Renal pelvis (tissue), 4 donors: ENCODE results near the gene VRK3. TPM values are rescaled to one million over a fixed set of nuclear protein-coding genes. Genes with fewer than 3 reads are reported as not detected.
"Not testable (repeated sequence)": the region's sequence is repeated elsewhere in the genome, so short reads cannot be mapped to it uniquely, and the experiment has no call there.

Experiments
- DNase-seq: peaks from one replicate; pipeline ENCODE4 v3.0.0-alpha.2; 2013
- polyA plus RNA-seq, 3 donors: library from polyadenylated mRNA; unstranded; fragments of 120-200 nt; gene quantifications; one replicate each; pipeline ENCODE4 v1.2.1, GENCODE V29; 2013; ENCODE audit not compliant: insufficient read length in 3 of 3

The VRK3 gene
- polyA plus RNA-seq, 3 donors, result 49.7 to 55.3 (median 53.1) TPM

DNA sequence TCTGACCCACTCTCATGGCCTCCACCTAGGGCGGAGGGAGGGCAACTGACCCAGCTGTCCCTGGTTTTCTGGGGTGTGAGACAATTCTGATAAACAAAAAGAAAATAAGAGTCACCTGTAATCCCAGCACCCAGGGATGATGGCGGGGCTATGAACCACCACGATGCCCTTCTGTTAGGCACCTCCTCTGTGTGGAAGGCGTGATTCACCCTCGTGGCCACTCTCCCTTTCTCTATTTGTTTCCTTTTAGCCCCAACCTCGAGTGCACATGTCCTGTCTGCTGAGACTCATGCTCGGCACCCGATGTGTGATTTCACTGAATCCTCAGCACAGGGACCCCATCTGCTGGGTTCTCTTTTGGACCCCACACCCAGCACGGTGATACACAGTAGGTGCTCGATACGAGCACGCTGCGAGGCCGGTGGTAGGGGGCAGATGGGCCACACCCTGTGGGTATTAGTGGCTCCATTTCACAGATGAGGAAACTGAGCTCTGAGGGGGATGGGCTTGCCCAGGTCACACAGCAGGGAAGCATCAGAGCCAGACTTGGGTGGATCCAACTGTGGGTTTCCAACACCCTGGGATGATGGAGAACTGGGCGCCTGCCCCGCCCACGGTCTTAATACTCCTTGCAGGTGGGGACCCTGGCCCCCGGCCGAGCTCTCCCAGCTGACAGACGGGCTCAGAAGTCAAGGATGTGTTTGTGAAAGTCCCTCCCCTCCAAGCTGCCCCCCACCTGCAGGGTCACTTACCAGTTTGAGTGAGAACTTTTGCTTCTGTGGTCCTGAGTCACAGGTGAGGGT lies 24.9 kb downstream of the VRK3 start:
- no peak for DNase-seq

DNA sequence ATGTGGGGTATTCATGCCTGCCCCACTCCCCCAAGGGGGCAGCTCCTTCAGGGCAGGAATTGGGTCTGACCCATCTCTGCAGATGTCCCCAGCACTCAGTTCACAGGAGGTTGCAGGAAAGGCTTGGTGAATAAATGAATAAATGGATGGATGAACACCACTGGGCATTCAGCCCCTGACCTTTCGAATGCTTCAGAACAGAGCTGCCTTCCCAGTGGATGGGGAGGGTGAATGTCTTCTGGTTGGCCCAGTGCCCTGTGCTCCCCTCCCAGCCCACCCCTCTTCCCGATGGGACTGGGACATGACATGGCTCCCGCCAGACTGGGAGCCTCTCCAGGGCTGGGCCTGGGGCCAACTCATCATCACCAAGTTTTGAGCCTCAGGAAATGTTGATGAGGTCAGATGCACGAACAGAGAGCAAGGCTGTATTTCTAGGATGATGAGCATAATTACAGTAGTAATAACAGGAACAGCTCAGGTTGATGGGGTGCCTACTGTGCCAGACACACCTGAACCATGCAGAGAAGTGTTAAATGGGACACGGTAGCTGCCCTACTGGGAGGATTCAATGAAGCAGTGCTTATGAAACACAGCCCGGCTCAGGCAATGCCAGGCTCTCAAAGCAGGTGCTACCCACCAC lies 25.7 kb downstream of the VRK3 start:
- no peak for DNase-seq

DNA sequence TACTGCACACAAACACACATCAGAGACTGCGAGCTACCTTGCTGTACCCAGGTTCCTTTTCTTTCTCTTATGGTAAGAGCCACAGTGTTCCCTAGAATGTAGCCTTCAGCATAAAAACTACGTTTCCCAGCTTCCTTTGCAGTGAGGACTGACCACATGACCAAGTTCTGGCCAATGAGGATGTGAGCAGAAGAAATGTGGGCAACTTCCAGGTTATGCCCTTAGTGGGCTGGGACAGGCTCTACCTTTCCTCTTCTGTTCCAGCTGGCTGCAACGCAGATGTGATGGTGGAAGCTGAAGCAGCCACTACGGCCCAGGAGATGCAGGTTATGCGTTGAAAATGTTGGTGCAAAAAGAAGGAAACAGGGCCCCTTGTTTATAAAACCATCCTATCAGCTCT lies 27.5 kb downstream of the VRK3 start:
- peak; percentile 15 for DNase-seq

DNA sequence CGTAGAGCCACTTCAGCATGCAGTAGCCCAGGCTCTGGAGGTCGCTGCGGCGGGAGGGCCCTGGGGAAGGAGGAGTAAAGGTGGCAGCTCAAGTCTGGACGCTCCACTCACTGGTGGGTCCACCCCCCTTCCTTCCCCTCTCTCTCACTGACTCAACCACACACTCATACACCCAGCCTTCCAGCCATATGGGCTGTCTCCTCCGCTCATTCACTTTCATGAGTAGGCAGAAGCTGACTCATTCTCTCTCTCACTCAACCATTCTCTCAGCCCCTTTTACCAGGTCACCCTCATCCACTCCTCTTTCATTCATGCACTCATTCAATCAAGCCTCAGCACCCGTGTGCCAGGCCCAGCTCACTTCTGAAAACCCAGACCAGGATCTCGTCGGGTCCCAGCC lies 36.7 kb downstream of the VRK3 start:
- DNase-seq, result no peak

DNA sequence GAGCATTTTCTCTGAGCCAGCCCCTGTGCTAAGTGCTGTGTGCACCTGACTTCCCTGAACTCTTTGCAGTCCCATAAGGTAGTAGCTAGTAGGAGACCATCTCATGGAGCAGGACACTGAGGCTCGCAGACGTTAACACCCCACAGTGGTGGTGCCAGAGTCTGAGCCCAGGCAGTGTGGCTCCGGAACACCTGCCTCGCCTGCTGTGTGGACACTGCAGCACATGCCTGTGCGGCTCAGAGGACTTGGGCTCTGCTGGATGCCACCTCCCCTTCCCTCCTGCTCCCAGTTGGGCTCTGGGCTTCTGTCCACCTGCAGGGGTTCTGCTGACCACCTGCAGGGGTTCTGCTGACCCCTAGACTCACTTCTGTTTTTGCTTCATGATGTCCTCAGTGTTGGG lies 37.2 kb downstream of the VRK3 start:
- no peak for DNase-seq

DNA sequence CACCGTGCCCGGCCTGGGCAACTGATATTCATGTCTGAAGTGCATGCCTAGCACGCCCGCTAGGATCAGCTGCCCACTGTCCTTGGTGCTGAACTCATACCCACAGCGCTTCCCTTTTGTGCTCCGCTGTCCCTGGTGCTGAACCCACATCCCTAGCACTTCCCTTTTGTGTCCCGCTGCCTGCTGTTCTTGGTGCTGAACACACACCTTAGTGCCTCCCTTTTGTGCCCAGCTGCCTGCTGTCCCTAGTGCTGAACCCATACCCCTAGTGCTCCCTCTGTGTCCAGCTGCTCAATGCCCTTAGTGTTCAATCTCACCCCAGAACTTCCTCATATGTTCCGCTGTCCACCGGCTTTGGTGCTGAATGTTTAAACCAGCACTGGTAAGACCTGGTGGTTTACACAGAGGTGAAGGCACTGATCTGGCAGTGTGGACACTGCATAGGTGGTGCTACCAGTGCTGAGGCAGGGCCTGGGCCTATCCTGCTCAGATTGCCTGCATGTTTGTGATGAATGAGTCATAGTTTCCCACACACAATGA lies 37.9 kb downstream of the VRK3 start:
- peak; percentile 97 for DNase-seq

DNA sequence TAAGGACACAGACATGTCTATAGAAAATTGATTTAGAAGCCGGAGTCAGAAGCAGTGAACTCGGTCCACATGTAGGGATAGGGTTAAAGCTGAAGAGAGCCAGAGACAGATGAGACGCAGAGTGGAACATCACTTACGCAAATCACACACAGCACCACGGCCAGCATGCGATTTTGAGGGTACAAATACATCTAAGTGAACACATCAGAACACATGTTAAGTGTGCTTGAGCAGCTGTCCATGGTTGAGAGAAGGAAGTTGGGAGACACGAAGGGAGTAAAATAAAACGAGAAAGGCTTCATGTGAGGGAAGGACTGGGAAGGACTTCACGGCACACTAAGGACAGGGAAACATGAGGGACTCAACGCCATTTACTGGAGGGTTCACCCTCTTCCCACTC lies 38.8 kb downstream of the VRK3 start:
- no peak for DNase-seq

DNA sequence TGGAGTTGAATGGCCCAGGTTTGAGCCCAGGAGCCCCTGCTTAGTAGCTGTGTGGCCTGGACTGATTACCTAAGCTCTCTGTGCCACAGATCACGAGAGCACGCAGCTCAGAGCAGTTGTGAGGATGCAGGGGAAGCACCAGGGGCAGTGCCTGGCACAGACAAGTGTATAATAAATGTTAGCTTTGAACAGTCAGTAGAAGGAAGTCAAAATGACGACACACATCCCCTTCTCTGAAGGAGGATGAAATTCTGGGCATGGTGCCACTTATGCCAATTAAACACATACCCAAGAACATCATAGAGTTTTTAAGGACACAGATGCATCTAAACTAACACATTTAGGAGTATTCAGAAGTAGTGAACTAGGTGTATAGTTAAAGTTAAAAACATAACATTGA lies 39.3 kb downstream of the VRK3 start:
- DNase-seq, result no peak

DNA sequence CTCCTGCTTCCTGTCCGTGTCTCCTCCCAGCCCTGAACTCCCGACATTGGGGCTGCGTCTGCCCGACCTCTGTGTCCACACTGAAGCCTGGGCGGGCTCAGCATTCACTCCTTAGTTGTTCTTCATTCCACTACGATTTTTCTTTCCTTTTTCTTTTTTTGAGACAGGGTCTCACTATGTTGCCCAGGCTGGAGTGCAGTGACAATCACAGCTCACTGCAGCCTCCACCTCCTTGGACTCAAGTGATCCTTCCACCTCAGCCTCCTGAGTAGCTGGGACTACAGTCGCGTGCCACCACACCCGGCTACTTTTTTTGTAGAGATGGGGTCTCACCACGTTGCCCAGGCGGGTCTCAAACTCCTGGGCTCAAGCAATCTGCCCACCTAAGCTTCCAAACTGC lies 40.7 kb downstream of the VRK3 start:
- no peak for DNase-seq

DNA sequence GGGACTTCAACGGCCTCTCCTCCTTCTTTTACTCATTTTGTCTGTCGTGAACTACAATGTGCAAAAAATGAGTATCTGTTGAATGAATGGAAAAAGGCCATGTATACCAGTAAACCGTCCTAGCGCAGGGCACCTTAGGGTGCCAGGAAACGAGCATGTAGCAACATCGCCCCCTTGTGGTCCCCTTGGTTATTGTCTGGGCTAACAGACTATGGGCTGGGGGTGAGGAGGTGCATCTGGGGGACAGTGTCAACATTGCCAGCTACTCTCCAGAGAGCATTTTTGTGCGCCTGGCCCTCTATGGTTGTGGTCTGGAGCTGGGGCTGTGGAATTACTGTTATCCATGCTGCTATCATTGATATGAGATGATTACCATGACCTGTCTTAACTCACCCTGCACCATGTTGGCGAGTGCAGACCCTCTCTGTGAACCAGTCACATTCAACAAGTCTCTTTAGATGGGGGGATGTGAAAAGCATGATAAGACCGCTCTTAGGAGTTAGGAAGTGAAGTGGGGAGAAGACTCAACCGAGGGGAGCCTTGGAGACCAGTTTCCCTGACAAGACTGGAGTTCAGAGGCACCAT lies 41.4 kb downstream of the VRK3 start:
- peak; percentile 15 for DNase-seq

DNA sequence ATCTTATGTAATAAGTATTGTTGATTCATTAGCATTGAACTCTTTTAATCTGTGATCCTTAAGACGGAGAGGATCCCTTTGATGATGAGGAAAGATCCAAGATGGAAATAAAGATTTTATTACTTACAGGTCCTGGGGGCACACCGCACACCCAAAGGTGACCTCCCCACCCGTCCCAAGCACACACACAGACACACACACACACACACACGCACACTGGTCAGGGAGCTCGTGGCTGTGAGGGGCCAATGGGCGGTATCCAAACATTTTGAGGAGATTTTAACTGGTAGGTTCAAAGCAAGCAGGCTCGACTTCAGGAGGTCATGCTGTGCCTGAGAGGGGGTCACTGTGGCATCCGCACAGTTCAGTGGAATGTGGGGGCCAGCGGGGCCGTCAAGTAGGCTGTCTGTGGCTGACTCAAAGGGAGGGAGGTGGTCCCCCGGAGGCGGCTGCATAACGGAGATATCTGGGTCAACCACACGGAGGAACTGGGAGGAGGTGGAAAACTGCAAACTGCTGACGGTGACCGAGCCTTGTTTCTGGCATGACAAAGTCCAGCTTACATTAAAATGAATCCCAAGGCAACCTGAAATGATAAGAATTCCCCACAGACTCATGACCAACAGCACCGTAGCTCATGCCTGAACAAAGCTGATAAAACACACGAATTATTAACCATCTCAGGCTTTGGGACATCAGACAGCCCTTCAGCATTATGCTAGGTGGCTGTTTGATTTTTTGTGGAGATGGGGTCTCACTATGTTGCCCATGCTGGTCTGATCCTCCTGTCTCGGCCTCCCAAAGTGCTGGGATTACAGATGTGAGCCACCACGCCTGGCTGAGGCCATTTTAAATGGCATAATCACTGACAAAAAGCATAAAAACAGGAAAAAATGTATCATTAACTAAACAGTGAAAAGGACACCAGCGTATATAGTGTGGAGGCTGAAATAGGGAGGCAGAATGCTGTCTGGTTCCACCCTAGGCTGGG lies 43.3 kb downstream of the VRK3 start:
- DNase-seq, result no peak

DNA sequence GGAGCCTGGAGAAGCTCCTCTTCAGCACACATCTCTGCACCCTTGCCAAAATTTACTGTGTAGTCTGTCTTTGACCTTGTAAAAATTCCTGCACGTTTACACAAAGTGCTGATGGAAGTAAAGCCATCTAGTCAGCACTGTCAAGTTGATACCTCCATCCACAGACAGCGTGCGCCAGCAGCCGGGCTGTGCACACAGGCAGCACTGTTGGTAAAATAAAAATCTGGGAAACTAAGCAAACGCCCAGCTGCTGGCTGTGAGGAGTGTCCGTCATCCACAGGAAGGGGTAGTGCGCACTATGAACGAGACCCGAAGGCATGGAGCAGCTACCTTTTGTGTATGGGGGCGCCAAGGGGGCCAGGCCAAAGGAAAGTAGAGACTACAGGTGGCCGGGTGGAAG lies 46.8 kb downstream of the VRK3 start:
- DNase-seq, result no peak

DNA sequence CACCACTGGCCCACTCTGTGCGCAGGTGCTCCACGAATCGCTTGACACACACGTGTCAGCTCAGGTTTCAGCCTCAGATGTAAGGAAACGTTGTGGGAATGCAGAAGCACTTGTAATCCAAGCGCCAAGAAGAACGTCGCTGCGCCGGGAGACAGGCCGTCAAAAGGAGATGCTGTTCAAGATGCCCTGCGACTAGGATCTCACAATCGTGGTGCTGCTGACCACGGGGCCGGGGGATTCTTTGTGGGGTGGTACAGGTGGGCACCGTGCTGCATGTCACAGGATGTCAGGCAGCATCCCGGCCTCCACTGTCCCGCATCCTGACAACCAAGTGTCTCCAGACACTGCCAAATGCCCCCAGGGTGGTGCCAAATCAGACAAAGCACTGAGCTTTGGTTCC lies 47.3 kb downstream of the VRK3 start:
- no peak for DNase-seq

DNA sequence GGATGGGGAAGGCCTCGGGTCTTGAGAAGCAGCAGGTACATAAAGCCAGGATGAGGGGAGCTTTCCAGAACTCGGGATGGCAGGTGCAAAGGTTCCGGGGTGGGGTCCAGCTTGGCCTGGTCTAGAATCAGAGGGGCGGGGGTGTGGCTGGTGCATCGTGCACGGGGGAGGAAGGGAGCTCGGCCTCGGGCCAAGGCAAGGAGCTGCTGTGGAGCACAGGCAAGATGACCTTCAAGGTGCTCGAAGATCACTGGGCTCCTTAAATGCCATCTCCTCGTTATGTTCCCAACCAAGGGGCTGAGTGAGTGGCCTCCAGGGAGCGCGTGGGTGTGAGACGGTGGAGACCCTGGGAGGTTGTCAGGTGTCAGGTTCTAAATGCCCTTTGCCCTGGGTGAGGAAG lies 48.1 kb downstream of the VRK3 start:
- no peak for DNase-seq

DNA sequence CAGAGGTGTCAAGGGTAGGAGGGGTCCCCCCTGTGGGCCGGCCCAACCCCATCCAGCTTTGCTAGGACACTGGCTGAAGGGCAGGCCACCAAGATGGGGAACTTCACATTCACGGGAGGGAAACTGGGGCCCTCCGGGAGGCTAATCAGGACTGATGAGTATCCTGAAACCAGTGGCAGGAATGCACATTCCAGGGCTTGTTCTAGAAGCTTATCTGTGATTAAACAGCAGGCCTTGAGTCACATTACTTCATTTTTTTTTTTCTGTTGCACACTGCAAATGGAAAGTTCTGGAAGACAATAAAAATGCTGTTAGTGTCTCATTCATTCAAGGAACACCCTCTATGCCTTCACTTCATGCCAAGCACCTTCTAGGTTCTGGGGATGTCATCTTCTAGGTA lies 48.7 kb downstream of the VRK3 start:
- no peak for DNase-seq

DNA sequence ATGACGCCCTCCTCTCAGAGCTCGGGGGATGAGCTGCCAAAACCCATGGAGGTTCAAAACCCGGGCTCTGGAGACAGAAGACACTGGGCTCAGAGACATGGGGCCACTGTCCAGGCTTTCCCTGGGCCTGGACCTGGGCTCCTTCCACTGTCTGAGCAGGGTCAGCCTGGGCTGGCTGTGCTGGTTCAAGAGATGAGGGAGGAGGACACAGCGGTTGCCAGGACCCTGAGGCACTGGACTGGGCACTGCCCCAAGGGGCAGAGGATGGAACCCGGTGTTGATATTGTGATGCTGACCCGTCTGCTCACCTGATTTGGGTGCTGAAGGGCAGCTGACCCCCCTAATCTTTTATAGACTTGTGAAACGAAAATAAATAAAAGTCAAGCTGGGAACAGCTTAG lies 50.1 kb downstream of the VRK3 start:
- DNase-seq, result no peak

DNA sequence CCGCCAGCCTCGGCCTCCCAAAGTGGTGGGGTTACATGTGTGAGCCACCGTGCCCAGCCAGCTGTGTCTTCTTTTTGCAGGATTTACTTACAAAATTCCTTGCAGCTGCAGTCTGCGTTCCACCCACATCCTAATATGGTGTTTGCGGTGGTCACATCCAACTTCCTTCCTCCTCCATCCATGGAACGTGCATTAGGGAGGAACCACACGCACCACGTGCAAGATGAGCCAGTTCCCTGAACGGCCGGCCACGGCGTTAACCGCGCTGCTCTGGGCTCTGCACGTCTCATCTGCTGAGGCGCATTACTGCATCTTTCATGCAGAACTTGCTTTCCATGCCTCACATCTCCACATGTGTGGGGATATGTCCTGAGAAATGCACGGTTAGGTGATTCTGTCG lies 51.2 kb downstream of the VRK3 start:
- no peak for DNase-seq

DNA sequence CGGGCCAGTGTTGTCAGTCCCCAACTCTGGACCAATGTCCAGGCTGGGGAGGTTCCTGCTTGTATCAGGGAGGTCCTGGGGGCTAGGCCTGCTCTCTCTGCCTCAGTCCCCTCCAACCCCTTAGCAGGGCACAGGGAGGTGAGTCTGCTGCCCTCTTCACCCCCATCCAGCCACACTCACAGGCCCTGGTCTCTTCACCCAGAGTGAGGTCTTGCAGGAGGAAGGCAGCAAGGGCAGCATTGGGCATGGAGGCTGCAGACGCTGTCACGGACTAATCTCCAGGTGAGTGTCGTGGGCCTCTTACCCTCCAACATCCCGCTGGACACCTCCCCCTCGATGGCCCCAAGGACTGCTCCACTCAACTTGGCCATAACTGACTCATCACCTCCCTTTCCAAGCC lies 52.3 kb downstream of the VRK3 start:
- DNase-seq, result no peak

DNA sequence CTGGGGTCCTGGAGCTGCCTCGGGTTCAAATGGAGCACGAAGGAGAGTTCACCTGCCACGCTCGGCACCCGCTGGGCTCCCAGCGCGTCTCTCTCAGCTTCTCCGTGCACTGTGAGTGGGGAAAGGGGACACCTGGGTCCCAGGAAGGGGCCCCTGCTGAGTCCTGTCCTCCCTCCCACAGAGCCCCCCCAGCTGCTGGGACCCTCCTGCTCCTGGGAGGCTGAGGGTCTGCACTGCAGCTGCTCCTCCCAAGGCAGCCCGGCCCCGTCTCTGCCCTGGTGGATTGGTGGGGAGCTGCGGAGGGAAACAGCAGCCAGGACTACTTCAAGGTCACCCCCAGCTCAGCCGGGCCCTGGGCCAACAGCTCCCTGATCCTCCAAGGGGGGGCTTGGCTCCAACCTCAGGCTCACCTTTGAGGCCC lies 53.2 kb downstream of the VRK3 start:
- DNase-seq, result no peak

DNA sequence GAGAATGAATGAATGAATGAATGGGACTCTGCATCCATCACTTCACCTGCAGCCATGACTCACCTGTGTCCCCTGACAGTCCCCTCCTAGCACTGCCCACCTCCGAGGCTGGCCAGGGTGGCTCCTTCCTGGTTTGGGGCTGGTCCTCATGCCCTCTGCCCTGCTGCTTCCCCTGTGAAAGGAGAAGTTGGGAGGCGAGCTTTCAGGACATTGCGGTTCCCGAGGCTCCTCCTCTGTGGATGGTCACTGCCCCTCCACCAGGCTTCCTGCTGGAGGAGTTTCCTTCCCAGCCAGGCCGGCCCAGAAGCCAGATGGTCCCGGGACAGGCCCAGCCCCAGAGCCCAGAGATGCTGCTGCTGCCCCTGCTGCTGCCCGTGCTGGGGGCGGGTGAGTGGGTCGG lies 55.8 kb downstream of the VRK3 start:
- DNase-seq, result not testable (repeated sequence)

DNA sequence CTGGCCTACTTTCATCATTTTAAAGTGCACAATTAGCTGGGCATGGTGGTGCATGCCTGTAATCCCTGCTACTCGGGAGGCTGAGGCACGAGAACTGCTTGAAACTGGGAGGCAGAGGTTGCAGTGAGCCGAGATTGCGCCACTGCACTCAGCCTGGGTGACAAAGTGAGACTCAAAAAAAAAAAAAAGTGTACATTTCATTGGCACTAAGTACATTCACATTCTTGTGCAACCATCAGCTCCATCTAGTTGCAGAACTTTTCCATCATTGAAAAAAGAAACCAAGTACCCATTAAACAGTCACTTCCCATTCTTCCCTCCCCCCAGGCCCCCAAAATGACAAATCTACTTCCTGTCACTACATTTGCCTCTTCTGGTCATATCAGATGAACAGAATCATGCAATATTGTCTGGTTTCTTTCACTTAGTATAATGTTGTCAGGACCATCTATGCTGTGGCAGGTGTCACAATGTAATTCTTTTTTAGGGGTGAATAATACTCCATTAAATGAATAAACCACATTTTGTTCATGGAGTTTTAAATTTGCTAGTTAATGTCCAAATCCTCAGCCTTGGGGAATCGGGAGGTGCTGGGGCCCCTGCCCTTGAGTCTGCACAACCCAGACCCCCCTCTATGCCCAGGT lies 56.8 kb downstream of the VRK3 start:
- no peak for DNase-seq
